ENCODE results near the gene NMNAT3.

DNA sequence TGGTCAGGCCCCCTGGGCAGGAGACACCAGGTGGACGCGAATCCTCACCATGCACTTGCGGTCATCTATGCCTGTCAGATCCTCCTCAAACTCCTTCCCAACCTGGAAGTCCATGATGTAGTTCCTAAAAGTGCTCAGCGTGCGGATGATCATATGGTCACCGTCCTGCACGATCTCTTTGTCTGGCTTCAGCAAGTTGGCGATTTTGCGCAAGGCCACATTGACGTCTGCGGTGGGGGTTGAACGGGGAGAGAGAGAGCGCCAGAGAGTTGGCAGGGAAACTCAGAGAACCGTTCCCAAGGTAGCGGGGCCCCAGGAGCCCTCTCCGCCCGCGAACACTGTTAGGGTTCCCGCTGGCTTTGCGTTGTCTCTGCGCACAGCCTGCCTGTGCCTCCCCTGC, 139.0 kb downstream of the NMNAT3 start:
- TF ChIP-seq POLR2A (IDR thresholded peaks at IDR 0.05) (no peak), CTCF (IDR thresholded peaks at IDR 0.05) (no peak), POLR2AphosphoS5 (IDR thresholded peaks at IDR 0.05) (no peak)
